Spleen (tissue), 7 donors: ENCODE data around the gene MED8.

ENCODE experiments used
- CTCF ChIP-seq, 11 experiments: fragments of 200-600 bp in 7 of 11; fragments of 450-650 bp in 4 of 11; sonication (generic) in 4 of 11; IDR thresholded peaks in 8 of 11; conservative IDR thresholded peaks in 3 of 11; 1 replicate in 7 of 11; 2 replicates in 4 of 11; pipeline versions ENCODE4 v1.4.0 to v1.8.0; 2016 to 2021; ENCODE audit warnings: antibody characterized with exemption in 11 of 11, inconsistent platforms in 4 of 11, mild to moderate bottlenecking in 1 of 11
- POLR2A ChIP-seq, 3 donors: fragments of 450-650 bp; IDR thresholded peaks; one replicate each; pipeline ENCODE4 v1.5.1; 2017; ENCODE audit warnings: antibody characterized with exemption in 3 of 3, mild to moderate bottlenecking in 1 of 3
- POLR2AphosphoS5 ChIP-seq, 3 donors: sonication (generic); formaldehyde crosslinking; IDR thresholded peaks; one replicate each; pipeline ENCODE4 v1.5.1; 2017; ENCODE audit warnings: antibody characterized with exemption in 3 of 3
- donor health status: DM: no; HTN: no; CAD: no; lungs with moderate emphysema.
- donor health status: DM: no; HTN: no; CAD: no.
- donor health status: DM: no; HTN: no; CAD: no.

- TF ChIP-seq CTCF (IDR thresholded peaks at IDR 0.05 in 8 of 11, conservative IDR thresholded peaks at IDR 0.05 in 3 of 11) = no peak
- no peak for TF ChIP-seq POLR2AphosphoS5 (IDR thresholded peaks at IDR 0.05)
- no peak for TF ChIP-seq POLR2A (IDR thresholded peaks at IDR 0.05)
Measured at GRCh38 chr1:43398227-43398626, 8.6 kb upstream of the MED8 start.
